IMR-90 (cell line): ENCODE measurements around the gene PROM2. TPM values are rescaled to one million over a fixed set of nuclear protein-coding genes. Genes with fewer than 3 reads are reported as not detected.

Experiments used
- ATAC-seq: fragments of 200-7000 bp; cut with Tn5 transposase; 2 replicates; pipeline ENCODE4 v1.9.1; 2020; ENCODE audit warnings: low read depth, mild to moderate bottlenecking, moderate library complexity
- BruUV-seq: library from RNA; stranded (reverse); fragments of 400-500 nt; replicated peaks from 2 replicates; lab custom pipeline; 2021; lab: Mats Ljungman, UMichigan
- CTCF ChIA-PET: fragments of 300-600 bp; formaldehyde crosslinking; extraction: SDS; loops from one replicate; lab custom pipeline; 2021; ENCODE audit warnings: antibody characterized with exemption; lab: Yijun Ruan, JAX
- POLR2A ChIA-PET: fragments of 300-600 bp; sonication (Branson Sonifier 250); formaldehyde crosslinking; loops from one replicate; lab custom pipeline; 2022; ENCODE audit warnings: antibody characterized with exemption; ENCODE audit not compliant: unreplicated experiment; lab: Charles Lee
- DNase-seq: peaks from one replicate; pipeline ENCODE4 v3.0.0; 2013
- H2AFZ ChIP-seq: replicated peaks from 2 replicates; pipeline ENCODE3; 2013; ENCODE audit warnings: low read length, mild to moderate bottlenecking; ENCODE audit not compliant: poor library complexity
- H2AK5ac ChIP-seq: 2 replicates; pipeline ENCODE4 v1.6.1; 2013; ENCODE audit warnings: low read depth, low read length, inconsistent platforms
- H2AK9ac ChIP-seq: replicated peaks from 2 replicates; pipeline ENCODE3; 2013; ENCODE audit warnings: mild to moderate bottlenecking, low read depth, low read length, moderate library complexity; ENCODE audit not compliant: poor library complexity
- H2BK120ac ChIP-seq: 2 replicates; pipeline ENCODE4 v1.6.1; 2013; ENCODE audit warnings: low read depth, low read length, inconsistent platforms
- H2BK15ac ChIP-seq: 3 replicates; pipeline ENCODE4 v1.6.1; 2013; ENCODE audit warnings: low read depth, low read length, inconsistent platforms
- H2BK20ac ChIP-seq: 2 replicates; pipeline ENCODE4 v1.6.1; 2013; ENCODE audit warnings: low read depth, mild to moderate bottlenecking, inconsistent platforms, low read length, moderate library complexity
- H2BK5ac ChIP-seq: 2 replicates; pipeline ENCODE4 v1.6.1; 2013; ENCODE audit warnings: mild to moderate bottlenecking, low read depth, low read length, inconsistent platforms; ENCODE audit not compliant: poor library complexity, severe bottlenecking
- H3K14ac ChIP-seq: replicated peaks from 2 replicates; pipeline ENCODE4 v1.6.1; 2013; ENCODE audit warnings: low read depth, low read length, inconsistent platforms
- H3K18ac ChIP-seq: 2 replicates; pipeline ENCODE4 v1.6.1; 2013; ENCODE audit warnings: low read depth, low read length, control low read depth
- H3K23ac ChIP-seq: 2 replicates; pipeline ENCODE4 v1.6.1; 2013; ENCODE audit warnings: low read depth, low read length, inconsistent platforms
- H3K27ac ChIP-seq: 2 replicates; pipeline ENCODE4 v1.5.1; 2013; ENCODE audit warnings: mild to moderate bottlenecking, control low read depth, low read length; ENCODE audit not compliant: insufficient read depth
- H3K27me3 ChIP-seq: 2 replicates; pipeline ENCODE4 v1.6.1; 2013; ENCODE audit warnings: low read length; ENCODE audit not compliant: control insufficient read depth, insufficient read depth
- H3K36me3 ChIP-seq: 2 replicates; pipeline ENCODE4 v1.6.1; 2013; ENCODE audit warnings: low read length, mixed read lengths; ENCODE audit not compliant: control insufficient read depth, insufficient read depth
- H3K4ac ChIP-seq: 2 replicates; pipeline ENCODE4 v1.6.1; 2013; ENCODE audit warnings: low read depth, low read length, inconsistent platforms
- H3K4me1 ChIP-seq: 2 replicates; pipeline ENCODE4 v1.6.1; 2013; ENCODE audit warnings: low read length, mixed read lengths; ENCODE audit not compliant: control insufficient read depth, insufficient read depth
- H3K4me2 ChIP-seq: 2 replicates; pipeline ENCODE4 v1.6.1; 2013; ENCODE audit warnings: low read depth, mild to moderate bottlenecking, control low read depth, low read length, moderate library complexity
- H3K4me3 ChIP-seq: 2 replicates; pipeline ENCODE4 v1.5.1; 2013; ENCODE audit warnings: low read depth, mild to moderate bottlenecking, control low read depth, low read length, moderate library complexity; ENCODE audit not compliant: insufficient read depth
- H3K56ac ChIP-seq: 2 replicates; pipeline ENCODE4 v1.6.1; 2013; ENCODE audit warnings: low read length, inconsistent platforms; ENCODE audit not compliant: insufficient read depth; ENCODE audit errors: extremely low read depth
- H3K79me1 ChIP-seq, 2 experiments: 2 replicates each; pipeline ENCODE4 v1.6.1; 2013; ENCODE audit warnings: low read length in 2 of 2, inconsistent platforms in 1 of 2, low read depth in 1 of 2
- H3K9ac ChIP-seq: 2 replicates; pipeline ENCODE4 v1.6.1; 2013; ENCODE audit warnings: low read depth, low read length, control low read depth
- H3K9me1 ChIP-seq: 2 replicates; pipeline ENCODE4 v1.6.1; 2013; ENCODE audit warnings: low read length, inconsistent platforms; ENCODE audit not compliant: insufficient read depth
- H3K9me3 ChIP-seq: 2 replicates; pipeline ENCODE4 v1.6.1; 2013; ENCODE audit warnings: low read length; ENCODE audit not compliant: control insufficient read depth, insufficient read depth
- H4K20me1 ChIP-seq: 2 replicates; pipeline ENCODE4 v1.6.1; 2013; ENCODE audit warnings: low read length, inconsistent platforms; ENCODE audit not compliant: insufficient read depth
- H4K5ac ChIP-seq: 2 replicates; pipeline ENCODE4 v1.6.1; 2013; ENCODE audit warnings: mild to moderate bottlenecking, low read depth, low read length, control low read depth
- H4K8ac ChIP-seq, 2 experiments: 2 replicates each; pipeline ENCODE4 v1.6.1; 2013; ENCODE audit warnings: low read depth in 2 of 2, low read length in 2 of 2, control low read depth in 1 of 2, inconsistent platforms in 1 of 2
- H4K91ac ChIP-seq: 2 replicates; pipeline ENCODE4 v1.6.1; 2013; ENCODE audit warnings: low read depth, low read length, inconsistent platforms; ENCODE audit not compliant: insufficient read depth
- BHLHE40 ChIP-seq: fragments of 150-350 bp; IDR thresholded peaks from 2 replicates; pipeline ENCODE4 v1.6.1; 2016; ENCODE audit warnings: mild to moderate bottlenecking, low read depth, low read length
- CEBPB ChIP-seq: IDR thresholded peaks from 2 replicates; pipeline ENCODE4 v1.6.1; 2012; ENCODE audit warnings: low read depth, low read length, improper control_type of control experiment
- CHD1 ChIP-seq: IDR thresholded peaks from 2 replicates; pipeline ENCODE4 v1.6.1; 2012; ENCODE audit warnings: low read depth, low read length, improper control_type of control experiment
- MAZ ChIP-seq: IDR thresholded peaks from 2 replicates; pipeline ENCODE4 v1.6.1; 2012; ENCODE audit warnings: low read depth, mild to moderate bottlenecking, low read length, improper control_type of control experiment, moderate library complexity, borderline replicate concordance
- MXI1 ChIP-seq: IDR thresholded peaks from 2 replicates; pipeline ENCODE4 v1.6.1; 2012; ENCODE audit warnings: low read depth, mild to moderate bottlenecking, low read length, moderate library complexity, borderline replicate concordance
- RAD21 ChIP-seq: IDR thresholded peaks from 2 replicates; pipeline ENCODE4 v1.6.1; 2012; ENCODE audit warnings: low read length, improper control_type of control experiment
- RCOR1 ChIP-seq: IDR thresholded peaks from 2 replicates; pipeline ENCODE4 v1.6.1; 2012; ENCODE audit warnings: mild to moderate bottlenecking, low read length, improper control_type of control experiment; ENCODE audit not compliant: insufficient replicate concordance
- RFX5 ChIP-seq: IDR thresholded peaks from 2 replicates; pipeline ENCODE4 v1.8.0; 2012; ENCODE audit warnings: low read depth, mild to moderate bottlenecking, low read length, moderate library complexity
- WGBS, 2 experiments: methylation state at CpG; one replicate each; pipeline versions ENCODE4 v1.1.5 to v1.1.7; 2013; ENCODE audit warnings: missing lambda C conversion rate in 2 of 2; ENCODE audit not compliant: insufficient read length in 1 of 2; ENCODE audit errors: extremely low coverage in 2 of 2; 5-methylcytosine and 5-hydroxymethylcytosine counted together
- dilution Hi-C: fragments of 300-500 bp; cut with HindIII; formaldehyde crosslinking; loops from one replicate; pipeline ENCODE4 v1.14.3; 2018; ENCODE audit warnings: low sequenced_read_pairs; ENCODE audit not compliant: unreplicated experiment
- in situ Hi-C: fragments of 300-500 bp; cut with MboI; formaldehyde crosslinking; loops from 3 replicates; pipeline ENCODE4 v1.14.3; 2019; ENCODE audit warnings: low sequenced_read_pairs, inconsistent platforms, mixed read lengths
- intact Hi-C: fragments of 100-400 bp; cut with micrococcal nuclease; formaldehyde crosslinking; loops from 2 replicates; pipeline ENCODE4 v1.10.0; 2022
- polyA plus RNA-seq, 3 experiments: library from polyadenylated mRNA; depleted of rRNA; stranded (reverse); fragments of >200 nt; gene quantifications; 2 replicates each; pipeline ENCODE4 v1.2.3, GENCODE V29; 2012; ENCODE audit warnings: low replicate concordance in 1 of 3
- total RNA-seq: library from RNA; depleted of rRNA; stranded (reverse); fragments of >200 nt; gene quantifications from 2 replicates; pipeline ENCODE4 v1.2.3, GENCODE V29; 2012
- TF ChIP-seq, protein P1 (sequence below): conservative IDR thresholded peaks from 2 replicates; pipeline ENCODE4 v1.5.1; 2012; ENCODE audit warnings: mild to moderate bottlenecking, low read depth, low read length, improper control_type of control experiment
- TF ChIP-seq, protein P2 (sequence below): fragments of 150-350 bp; IDR thresholded peaks from 2 replicates; pipeline ENCODE4 v1.6.1; 2017; ENCODE audit warnings: mild to moderate bottlenecking, antibody characterized with exemption, low read length, low read depth

PROM2 gene
- total and polyA plus RNA-seq, 2 of the 4 experiments (the other 2 are of a cell fraction), result 0.26 TPM; not detected in 1

DNA sequence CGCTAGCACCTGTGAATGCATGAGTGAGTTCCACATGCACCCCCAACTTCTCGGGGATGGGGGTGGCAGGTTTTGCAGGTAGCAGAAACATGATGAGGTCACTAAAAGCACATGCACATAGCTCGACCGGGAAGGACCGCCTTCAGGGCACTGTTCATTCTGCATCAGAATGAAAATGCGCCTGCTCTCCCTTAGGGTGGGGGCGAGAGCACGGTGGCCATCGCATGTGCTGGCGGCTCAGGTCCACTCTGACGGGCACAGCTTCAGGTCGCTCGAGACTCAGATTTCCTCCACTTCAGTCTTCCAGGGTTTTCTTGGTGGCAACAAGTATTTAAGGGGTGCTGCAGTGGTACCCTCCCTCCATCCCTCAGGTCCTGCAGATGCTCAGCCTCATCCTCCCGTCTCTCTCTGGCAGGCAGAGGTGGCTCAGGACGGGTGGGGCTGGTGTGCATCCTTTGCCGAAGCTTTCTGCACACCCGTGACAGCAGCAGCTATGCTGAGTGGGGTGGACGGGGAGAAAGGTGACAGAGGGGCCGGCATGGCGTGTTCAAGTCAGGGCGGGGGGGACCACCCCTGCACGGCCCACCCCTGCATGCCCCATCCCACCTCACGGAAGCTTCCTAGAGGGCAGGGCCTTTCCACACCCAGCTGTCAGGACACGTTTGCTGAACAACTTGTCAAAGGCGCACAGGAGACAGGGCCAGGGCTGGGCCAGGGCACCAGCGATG, 37.7 kb downstream of the PROM2 start:
- Histone ChIP-seq H3K9me1 (no peaks in the 10 kb centered on the region), H3K23ac (no peak overlapping the region), H4K8ac (no peak overlapping the region), H4K91ac (no peak overlapping the region), H3K18ac (no peak overlapping the region), H2BK15ac (no peak overlapping the region), H2BK5ac (no peak overlapping the region), H4K20me1 (no peaks in the 10 kb centered on the region), H3K79me1 (no peaks in the 10 kb centered on the region), H3K9ac (no peak overlapping the region), H2AK5ac (no peak overlapping the region), H3K56ac (no peak overlapping the region), H4K5ac (no peak overlapping the region), H2AK9ac (no peak overlapping the region), H3K27ac (no peak overlapping the region), H2BK20ac (no peak overlapping the region), H3K14ac (no peak overlapping the region), H3K27me3 (peaks cover 6% of the 10 kb centered on the region; the same call in 1 of the 2 replicates), H2AFZ (peak overlapping the region; percentile 11), H3K4me2 (no peak overlapping the region), H3K4me1 (peaks cover 8% of the 10 kb centered on the region; the same call in 1 of the 2 replicates), H3K4me3 (no peak overlapping the region), H3K4ac (no peak overlapping the region), H3K36me3 (no peaks in the 10 kb centered on the region), H3K9me3 (no peaks in the 10 kb centered on the region), H2BK120ac (no peak overlapping the region)
- TF ChIP-seq, protein P1, sequence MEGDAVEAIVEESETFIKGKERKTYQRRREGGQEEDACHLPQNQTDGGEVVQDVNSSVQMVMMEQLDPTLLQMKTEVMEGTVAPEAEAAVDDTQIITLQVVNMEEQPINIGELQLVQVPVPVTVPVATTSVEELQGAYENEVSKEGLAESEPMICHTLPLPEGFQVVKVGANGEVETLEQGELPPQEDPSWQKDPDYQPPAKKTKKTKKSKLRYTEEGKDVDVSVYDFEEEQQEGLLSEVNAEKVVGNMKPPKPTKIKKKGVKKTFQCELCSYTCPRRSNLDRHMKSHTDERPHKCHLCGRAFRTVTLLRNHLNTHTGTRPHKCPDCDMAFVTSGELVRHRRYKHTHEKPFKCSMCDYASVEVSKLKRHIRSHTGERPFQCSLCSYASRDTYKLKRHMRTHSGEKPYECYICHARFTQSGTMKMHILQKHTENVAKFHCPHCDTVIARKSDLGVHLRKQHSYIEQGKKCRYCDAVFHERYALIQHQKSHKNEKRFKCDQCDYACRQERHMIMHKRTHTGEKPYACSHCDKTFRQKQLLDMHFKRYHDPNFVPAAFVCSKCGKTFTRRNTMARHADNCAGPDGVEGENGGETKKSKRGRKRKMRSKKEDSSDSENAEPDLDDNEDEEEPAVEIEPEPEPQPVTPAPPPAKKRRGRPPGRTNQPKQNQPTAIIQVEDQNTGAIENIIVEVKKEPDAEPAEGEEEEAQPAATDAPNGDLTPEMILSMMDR, result no peak
- TF ChIP-seq CEBPB (no peak), RAD21 (no peak), RFX5 (no peak), MAZ (no peak), CHD1 (no peak), MXI1 (no peak), BHLHE40 (no peak), RCOR1 (no peak)
- TF ChIP-seq, protein P2, sequence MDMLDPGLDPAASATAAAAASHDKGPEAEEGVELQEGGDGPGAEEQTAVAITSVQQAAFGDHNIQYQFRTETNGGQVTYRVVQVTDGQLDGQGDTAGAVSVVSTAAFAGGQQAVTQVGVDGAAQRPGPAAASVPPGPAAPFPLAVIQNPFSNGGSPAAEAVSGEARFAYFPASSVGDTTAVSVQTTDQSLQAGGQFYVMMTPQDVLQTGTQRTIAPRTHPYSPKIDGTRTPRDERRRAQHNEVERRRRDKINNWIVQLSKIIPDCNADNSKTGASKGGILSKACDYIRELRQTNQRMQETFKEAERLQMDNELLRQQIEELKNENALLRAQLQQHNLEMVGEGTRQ, result no peak
- 72% methylated on average over 4 of the region's 26 CpGs; no CpG with 5 or more reads in 1 of the 2 experiments for WGBS, 2 experiments
- intact Hi-C loops (no loop called here), dilution Hi-C loops (no loop called here), in situ Hi-C loops (no loop called here)
- no TSS peak for BruUV-seq
- ChIA-PET POLR2A (no interaction called here), CTCF (no interaction called here)
- DNase-seq (no peak), ATAC-seq (no peak)
